Measurements from ENCODE around the gene EBF4.

Gene EBF4

DNA sequence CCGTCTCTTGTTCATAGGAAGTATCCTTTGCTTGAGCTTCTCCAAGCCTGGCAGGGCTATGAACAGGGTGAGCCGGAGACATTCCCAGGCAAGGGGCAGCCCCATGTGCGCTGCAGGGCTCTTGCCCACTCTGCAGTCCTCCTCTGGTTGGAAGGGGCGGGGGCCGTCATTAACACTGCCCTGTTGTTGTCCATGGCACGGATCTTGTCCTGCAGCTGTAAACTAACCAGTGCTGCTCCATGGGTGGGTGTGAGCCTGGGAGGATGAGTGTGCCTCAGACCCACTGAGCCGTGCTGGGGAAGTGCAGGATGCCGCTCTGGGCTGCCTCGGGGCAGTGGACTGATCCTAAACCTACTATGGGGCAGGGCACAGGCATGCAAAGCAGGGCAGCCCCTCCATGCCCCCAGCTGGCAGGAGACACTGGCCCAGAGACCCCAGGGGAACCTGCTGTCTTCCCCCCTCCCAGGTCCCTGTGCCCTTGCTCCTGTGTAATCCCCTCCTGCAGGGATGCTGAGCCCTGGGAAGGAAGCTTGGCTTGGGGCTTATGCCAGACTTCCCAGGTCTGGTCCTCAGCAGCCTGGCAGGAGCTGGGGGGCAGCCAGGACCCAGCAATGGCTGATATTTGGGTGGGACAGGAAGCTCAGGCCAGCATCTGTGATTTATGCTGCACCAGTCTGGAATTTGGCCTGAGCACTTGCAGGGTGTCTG lies 8.5 kb downstream of the EBF4 start:
- DNase-seq, result no peak

DNA sequence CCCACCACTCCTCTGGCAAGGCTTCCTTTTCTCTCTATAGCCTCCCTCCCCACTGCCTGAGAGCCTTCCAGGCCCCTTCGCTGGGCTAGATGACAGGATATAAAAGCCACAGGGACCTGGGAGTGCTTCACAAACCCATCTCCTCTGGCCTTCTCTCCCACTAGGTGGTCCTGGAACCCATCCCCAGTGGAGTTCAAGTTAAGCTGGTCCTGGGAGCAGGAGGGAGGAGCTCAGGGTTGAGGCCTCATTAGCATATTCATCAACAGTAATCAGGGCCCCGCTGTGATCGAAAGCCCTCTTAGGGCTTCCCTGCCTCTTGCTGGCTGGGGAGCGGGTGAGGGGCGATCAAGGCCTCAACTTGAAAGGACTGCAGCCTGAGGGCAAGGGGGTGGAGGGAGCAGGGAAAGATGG lies 9.1 kb downstream of the EBF4 start:
- DNase-seq, result no peak

DNA sequence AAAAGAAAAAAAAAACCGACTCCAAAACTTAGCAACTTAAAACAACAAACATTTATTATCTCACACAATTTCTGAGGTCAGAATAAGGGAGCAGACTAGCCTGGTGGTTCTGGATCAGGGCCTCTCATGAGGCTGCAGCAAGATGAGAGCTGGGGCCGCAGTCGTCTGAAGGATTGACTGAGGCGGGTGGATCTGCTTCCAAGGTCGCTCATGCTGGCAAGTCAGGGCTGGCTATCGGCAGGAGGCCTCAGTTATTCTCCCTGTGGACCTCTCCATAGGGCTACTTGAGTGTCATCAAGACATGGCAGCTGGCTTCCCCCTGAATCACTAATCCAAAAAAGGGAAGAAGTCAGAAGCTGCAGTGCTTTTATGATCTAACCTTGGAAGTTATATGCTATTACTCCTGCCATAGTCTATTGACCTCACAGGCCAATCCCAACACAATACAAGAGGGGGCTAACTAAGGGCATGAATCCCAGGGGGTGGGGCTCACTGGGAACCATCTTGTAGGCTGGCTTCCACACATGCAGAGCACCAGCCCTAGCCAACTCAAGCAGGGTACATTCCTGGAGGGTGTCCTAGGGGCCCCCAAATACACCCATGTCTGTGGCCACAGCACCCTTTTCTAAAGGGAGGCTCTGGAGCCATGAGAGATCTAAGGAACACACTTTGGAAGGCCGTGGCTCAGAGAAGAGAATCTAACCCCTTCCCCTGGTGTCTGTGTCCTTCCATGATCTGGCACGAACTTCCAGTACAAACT lies 11.3 kb downstream of the EBF4 start:
- no peak for DNase-seq

DNA sequence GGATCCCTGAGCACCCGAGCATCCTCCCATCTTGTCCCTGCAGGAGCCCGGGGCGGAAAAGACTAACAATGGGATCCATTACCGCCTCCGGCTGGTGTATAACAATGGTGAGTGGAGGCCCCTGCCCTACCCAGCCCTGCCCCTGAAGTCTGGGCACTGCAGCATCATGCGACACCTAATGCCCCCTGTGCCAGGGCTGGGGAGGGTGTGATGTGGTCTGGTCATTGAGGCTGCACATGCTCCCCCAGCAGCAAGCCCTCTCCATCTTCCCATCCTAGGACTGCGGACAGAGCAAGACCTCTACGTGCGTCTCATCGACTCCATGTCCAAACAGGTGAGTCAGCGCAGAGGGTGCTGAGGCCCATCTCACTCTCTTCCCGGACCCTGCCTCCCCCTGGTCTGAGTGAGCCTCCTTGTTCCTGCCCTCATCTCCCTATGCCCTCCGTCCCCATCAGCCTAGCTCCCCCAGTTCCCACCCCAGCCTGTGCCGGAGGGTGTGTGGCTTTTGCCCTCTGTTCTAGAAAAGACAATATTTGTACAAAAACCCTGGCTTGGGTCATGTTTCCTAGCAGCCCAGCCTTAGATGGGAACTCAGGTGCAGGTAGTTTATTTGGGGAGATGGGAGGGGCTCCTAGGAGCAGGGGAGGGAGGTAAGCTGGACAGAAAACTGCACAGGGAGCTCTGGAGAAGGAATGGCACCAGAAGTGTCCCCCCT lies 13.5 kb downstream of the EBF4 start:
- DNase-seq, result no peak

DNA sequence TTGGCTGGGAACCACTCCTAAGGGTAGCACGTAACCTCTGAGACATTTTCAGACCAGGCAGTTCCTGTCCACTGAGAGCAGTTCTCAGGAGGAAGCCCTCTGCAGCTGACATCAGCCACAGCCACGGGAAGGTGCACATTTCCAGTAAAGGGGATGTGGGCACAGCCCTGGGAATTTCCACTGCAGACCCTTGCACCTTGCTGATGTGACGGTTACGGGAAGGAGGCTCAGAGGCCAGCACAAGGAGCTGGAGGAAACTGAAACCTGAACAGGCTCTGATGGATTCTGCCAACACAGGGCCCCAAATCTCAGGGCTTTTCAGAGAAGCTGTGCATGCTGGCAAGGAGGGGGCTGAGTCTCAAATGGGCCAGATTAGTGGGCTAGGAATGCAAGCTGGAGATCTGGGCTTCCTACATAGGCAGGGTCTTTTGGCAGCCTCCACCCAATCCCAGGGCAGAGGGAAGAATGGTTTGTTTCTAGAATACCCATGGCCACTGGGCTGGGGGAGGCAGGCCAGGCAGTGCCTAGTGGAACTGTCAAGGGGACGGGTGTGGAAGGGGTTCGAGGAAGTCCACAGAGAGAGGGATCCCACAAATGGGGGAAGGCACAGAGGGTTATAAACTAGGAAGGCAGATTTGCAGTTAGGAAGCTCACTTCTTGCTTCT lies 14.2 kb downstream of the EBF4 start:
- DNase-seq, result no peak

DNA sequence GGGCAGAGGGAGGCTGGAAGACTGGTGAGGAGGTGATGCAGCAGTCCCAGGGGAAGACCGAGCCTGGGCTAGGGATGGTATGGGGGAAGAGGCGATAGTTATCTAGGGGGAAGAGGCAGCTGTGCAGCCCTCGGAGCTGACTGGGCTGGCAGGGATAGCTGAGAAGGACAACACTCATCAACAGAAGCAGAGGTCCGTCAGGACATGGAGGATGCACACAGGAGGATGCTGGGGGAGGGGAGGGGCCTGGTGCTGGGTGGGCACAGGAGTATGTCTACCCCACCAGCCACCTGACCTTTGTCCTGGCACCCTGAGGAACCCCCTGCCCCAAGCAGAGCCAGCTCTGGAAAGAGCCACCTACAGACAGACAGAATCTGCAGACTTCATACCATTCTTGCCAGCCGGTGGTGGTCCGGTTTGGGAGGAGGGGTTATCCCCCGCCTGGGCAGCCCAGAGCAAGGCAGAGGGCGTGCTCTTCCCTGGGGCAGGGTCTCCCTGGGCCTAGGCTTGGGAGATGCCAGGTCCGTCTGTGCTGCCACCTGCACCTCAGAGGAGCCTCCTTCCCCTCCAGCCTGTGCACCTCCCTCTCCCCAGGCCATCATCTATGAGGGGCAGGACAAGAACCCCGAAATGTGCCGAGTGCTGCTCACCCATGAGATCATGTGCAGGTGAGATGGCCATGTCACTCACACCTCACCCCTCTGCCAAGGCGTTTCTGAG lies 14.9 kb downstream of the EBF4 start:
- DNase-seq, result no peak

DNA sequence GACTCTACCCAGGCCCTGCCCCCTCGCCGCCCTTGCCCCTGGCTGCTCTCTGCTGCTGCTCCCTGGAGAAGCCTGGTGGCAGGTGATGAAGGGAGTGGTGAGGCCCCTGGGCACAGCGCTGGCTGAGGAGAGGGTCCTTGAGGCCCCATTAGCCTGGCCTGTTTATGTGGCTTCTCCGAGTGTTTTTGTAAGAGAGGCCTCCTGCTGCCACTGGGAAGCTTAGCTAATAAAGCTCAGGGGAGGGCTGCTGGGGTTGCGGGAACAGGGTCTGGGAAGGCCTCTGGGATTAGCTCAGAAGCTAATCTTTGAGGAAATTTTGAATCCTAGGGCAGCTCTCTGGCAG lies 15.5 kb downstream of the EBF4 start:
- DNase-seq, result peak; percentile 17

DNA sequence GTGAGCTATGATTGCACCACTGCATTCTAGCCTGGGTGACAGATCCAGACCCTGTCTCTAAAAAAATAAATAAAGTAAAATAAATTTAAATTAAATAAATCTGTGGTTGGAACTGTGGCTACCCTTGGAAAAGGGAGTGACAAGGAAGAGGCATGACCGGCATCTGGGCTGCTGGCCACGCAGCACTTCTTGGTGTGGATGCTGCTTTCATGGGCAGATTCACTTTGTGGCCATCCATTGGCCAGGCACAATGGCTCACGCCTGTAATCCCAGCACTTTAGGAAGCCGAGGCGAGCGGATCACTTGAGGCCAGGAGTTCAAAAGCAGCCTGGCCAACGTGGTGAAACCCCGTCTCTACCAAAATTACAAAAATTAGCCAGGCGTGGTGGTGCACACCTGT lies 16.1 kb downstream of the EBF4 start:
- DNase-seq, result no peak

DNA sequence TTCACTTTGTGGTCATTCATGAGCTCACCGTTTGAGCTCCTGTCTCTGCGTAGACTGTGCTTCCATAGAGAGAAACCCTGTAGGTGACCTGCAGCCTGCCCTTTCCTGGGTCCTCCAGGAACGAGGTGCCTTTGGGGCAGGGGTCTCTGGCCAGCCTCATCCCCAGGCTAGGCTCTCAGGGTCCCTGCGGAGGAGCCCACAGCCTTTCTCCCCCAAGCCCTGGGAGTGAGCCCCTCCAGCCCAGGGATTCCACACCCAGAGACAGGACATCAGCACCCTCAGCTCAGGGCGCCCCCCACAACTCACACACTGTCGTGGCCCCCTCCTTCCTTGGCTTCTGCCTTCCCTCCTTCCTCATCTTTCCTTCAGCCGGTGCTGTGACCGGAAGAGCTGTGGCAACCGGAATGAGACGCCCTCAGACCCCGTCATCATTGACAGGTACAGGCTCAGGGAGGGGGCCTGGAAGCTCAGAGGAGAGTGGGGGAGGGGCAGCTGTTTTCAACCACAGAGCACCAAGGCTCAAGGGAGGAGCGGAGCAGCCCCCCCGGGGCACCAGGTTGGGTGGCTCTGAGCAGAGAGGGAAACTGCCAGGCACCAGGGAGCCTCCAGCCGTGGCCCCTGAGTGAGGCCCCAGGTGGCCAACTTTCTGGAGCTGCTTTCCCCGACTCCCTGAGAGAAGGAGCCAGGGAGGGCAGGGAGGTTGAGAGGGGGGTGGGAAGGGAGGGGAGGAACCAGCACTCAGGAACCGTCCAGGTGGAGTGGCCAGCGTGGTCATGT lies 16.8 kb downstream of the EBF4 start:
- no peak for DNase-seq

DNA sequence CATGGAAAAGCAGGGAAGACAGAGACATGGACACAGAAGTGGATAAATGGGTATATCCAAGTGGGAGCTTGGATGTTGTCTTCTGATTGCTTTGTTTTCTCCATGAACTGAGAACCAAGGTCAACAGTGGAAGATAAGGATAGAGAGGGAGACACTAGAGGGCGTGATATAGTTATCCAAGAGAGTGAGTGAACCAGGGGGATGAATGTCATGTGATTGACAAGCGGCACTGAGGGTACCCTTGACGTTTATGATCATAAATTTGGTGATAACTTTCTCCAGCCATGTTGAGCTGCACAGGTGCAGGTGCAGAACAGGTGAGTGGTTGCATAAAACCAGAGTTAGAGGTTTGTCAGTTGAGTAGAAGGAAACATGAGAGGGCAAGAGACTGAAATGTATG lies 20.7 kb downstream of the EBF4 start:
- no peak for DNase-seq

DNA sequence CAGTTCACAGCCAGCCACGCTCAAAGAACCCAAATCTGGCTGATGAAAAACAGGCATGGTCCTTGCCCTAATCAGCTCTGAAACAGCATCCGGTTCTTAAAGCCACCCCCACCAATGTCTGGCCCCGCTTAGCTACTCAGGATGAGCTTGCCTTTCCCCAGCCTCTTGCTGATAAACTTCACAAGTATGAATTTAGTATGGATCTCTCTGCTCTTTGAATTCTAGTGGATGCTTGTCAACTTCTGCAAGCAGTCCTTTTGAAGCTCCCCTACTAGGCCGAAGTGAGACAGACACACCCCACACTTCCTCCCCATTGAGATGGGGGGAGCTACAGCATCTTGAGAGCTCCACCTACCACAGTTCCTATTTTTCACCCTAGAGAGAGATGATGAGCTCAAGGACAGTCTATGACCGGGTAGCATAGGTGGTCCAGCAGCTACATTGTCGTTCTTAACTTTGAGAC lies 36.7 kb downstream of the EBF4 start:
- DNase-seq, result no peak

DNA sequence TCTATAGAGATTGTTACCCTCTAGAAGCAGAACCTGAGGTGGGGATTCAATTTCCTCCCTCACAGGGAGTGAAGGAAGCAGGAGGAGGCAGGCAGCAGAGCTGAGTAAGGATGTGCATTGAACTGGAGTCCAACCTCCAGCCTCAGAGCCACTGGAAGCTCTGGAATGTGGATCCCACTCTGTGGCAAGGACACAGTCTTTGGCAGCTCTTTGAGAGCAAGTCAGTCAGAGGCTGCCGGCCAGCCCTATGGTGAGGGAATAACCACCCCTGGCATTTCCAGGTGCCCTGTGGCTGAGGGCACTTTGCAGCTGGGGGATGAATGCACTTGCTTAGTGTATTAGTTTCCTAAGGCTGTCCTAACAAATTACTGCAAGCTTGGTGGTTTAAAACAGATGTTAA lies 37.2 kb downstream of the EBF4 start:
- no peak for DNase-seq

DNA sequence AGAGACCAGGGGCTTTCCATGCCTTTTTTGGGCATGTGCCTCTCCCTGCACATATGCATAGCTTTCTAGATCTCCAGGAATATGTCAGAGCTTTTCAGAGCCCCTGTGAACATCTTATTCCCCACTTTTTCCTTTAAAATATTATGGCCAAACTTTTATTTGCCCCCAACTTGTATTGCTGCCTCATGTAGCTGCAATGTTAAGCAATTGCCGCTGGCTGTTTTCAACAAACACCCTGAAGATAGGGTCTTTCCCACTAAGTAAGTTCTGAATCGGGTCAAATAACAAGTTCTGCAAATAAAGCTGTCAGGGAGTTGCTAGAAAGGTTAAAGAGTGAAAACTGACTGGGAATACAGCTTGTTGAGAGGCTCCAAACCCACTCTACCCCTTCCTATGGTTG lies 42.3 kb downstream of the EBF4 start:
- DNase-seq, result no peak

DNA sequence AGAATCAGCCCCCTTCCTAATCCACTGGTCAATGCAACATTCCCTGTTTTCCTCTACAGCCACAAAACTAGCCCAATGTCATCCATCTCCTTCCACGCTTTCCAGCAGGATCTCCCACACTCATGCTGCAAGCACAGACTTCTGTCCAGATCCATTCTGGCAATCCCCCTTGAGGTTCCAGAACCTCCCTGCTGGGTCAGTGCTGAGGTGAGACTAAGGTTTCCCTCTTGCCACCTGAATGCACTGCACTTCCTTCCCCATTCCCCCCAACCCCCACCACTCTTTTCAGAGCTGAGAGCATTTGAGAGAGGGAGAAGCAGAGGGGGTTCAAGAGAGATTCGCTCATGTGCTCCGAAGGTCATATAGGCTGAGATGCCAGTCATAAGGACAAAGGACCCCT lies 43.9 kb downstream of the EBF4 start:
- DNase-seq, result no peak

DNA sequence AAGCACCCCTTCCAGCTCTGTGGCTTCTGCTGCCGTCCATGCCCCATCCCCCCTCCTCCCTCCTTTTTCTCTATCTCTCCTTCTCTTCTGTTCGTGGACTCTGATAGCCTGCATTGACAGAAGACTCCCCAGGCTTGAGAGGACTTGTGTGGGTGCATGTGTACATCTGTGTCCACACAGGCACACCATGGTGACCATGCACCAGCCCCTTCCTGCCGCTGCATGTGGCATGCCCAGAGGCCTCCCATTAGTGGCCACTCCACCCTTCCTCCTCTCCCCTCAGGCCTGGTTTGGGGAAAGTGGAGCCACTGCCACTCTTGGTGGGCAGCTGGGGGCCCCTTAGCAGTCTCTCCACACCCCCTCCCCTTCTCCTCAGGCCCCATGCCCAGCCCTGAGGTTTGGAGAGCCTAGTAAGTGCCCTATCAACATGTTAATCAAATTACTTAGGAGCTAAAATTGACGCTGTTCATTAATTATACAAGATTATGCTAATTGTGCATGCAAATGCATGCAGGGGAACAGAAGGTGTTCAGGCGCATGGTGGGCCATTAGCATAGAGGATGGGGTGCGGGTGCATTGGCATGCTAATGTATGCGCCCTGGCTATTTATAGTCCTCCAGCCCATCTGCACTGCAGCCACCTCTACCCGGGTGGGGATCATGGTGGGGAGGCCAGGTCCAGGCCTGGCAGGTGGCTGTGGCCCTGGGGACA lies 45.9 kb downstream of the EBF4 start:
- no peak for DNase-seq

DNA sequence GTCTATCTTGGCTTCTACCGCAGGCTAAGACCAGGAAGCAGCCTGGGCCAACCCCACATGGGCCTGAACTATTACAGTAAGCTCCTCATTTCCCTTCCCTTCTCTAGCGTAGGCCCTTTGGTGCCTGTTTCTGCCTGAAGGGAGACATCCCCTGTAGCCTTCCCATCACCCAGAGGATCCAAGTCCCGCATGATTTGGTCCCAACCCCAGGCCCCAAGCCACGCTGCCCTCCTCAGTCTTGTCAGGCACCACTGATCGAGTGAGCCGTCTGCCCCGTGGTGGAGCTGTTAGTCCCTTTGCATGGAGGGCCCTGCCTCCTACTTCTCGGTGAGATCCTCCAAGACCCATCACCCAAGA lies 46.4 kb downstream of the EBF4 start:
- no peak for DNase-seq

DNA sequence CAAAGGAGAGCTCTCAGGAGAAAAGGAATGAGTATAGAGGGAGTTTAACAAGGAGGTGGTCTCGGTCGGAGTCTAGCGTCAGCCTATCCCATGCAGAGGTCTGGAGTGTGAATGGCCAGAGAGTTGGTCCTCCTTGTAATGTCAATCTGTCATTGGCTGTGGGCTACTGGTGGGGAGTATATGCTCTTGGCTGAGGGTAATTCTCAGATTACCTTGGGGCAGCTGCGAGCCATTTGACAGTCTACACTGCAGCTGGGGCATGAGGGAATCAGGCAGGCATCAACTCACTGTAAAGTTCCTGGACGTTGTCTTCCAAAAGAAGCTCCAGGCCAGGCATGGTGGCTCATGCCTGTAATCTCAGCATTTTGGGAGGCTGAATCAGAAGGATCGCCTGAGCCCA lies 48.1 kb downstream of the EBF4 start:
- no peak for DNase-seq

DNA sequence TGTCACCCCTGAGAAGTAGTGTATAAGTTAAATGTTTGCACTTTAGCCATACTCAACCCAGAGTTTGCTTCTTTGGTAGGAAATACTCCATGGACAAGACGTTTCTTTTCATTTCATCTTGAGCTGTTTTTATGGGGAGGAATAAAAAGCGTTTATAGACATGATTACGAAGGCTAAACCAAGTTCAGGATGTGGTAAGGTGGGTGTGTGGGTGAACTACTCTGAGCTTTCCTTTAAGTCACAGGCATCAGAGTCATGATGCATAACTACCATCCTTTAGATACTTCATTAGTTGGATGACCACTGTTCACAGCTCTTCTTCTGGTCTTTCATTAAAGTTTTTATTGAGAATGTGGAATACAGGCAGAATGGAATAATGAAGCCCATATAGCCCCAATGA lies 48.9 kb downstream of the EBF4 start:
- DNase-seq, result no peak

DNA sequence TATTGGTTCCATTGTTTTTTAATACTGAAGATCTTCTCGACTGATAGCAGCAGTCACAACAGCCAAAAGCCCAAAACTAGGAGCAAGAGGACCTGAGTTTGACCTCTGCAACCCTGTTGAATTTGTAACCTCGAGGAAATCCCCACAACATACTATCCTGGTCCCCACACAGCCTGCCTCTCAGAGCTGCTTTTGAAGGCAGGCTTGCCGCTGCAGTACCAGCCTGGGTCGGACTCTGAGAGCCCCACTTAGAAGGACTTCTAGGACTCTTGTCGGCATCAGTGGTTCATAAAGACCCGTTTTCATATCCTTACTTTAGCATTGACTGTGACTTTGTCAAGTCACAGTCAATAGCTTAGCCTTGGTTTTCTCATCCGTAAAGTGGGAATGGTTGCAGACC lies 49.3 kb downstream of the EBF4 start:
- DNase-seq, result no peak

DNA sequence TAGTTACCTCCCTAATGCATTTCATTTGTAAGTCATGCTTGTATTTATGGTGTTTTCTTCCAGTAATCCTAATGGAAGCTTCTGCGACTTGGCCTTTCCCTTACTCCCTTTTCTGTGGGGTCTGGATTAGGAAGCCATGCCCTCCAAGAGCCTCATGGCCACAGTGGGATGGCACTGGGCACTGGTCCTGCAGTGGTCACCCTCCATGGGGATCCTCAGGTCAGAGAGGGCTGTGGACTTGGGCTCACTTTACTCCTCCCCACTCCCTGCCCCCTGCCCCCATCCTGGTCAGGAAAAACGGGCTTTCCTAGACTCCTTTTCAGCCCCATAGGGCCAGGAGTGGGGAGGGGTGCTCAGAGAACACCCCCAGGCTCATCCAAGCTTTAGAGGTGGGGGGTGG lies 49.9 kb downstream of the EBF4 start:
- DNase-seq, result no peak

DNA sequence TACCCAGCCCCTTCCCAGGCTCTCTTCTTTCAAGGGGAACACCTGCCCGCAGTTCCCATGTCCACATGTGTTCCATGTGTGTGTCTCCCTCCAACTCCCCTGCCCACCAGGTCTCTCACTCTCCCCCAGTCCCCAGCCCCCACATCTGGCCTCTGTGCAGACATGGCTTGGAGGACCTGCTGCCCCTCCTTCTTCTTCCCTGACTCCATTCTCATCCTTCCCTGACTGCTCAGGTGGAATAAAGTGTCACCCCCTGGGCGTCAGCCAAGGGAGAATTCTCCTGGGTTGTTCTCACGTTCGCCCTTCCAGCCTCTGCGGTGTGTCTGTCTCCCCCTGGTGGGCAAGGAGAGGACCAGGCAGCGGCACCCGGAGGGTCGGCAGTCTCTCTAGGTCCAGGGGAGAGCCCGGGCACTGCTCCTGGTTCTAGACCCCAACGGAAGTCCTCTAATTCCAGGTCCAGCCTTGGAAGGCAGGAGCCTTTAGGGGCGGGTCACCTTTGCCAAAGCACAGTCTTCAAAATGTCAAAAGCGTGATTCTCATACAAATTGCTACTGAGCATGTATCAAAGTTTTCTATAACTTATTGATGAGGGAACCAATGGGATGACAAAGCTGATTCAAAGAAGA lies 50.5 kb downstream of the EBF4 start:
- no peak for DNase-seq

Data from NCI-H2227 treated with DMSO at 0.1 percent for 48 hours (cell line).